Testis (tissue), 3 donors: ENCODE measurements around the gene MRLN. TPM values are rescaled to one million over a fixed set of nuclear protein-coding genes. Genes with fewer than 3 reads are reported as not detected.

Experiments used
- DNase-seq: peaks from one replicate; pipeline ENCODE4 v3.0.0-alpha.2; 2019
- H3K27ac ChIP-seq, 2 donors: fragments of 200-600 bp; sonication (generic); one replicate each; pipeline ENCODE4 v1.5.1; 2019
- H3K27me3 ChIP-seq: fragments of 200-600 bp; sonication (generic); one replicate; pipeline ENCODE4 v1.5.1; 2019
- H3K36me3 ChIP-seq: fragments of 200-600 bp; sonication (generic); one replicate; pipeline ENCODE4 v1.5.1; 2017; ENCODE audit warnings: low read depth; ENCODE audit errors: missing control alignments
- H3K4me1 ChIP-seq: fragments of 200-600 bp; sonication (generic); one replicate; pipeline ENCODE4 v1.5.1; 2019
- H3K4me3 ChIP-seq, 2 donors: fragments of 200-600 bp; sonication (generic); one replicate each; pipeline ENCODE4 v1.5.1; 2017 to 2019
- H3K9me3 ChIP-seq: fragments of 200-600 bp; sonication (generic); one replicate; pipeline ENCODE4 v1.5.1; 2017
- POLR2A ChIP-seq: fragments of 450-650 bp; IDR thresholded peaks from one replicate; pipeline ENCODE4 v1.6.1; 2017; ENCODE audit warnings: antibody characterized with exemption, mild to moderate bottlenecking, moderate library complexity
- WGBS, 2 donors: methylation state at CpG; one replicate each; pipeline ENCODE4 v1.1.5; 2018; 5-methylcytosine and 5-hydroxymethylcytosine counted together
- intact Hi-C: fragments of 100-400 bp; cut with DNase I; formaldehyde crosslinking; loops from one replicate; pipeline ENCODE4 v1.15.1; 2023; ENCODE audit warnings: low total_unique reads
- polyA plus RNA-seq: library from polyadenylated mRNA; stranded (reverse); fragments of 350-450 nt; fragmentation: Illumina TruSeq; extraction: RNeasy Lipid Tissue Mini Kit (QIAGEN cat#74804); gene quantifications from one replicate; pipeline ENCODE4 v1.2.3, GENCODE V29; 2014; ENCODE audit warnings: low read depth, low replicate concordance; ENCODE audit not compliant: insufficient read depth
- total RNA-seq, 2 donors: library from RNA; depleted of rRNA; stranded (reverse); fragments of >200 nt; gene quantifications; one replicate each; pipeline ENCODE4 v1.2.3, GENCODE V29; 2016
- TF ChIP-seq, protein P1 (sequence below), 3 experiments: fragments of 450-650 bp in 2 of 3; fragments of 200-600 bp in 1 of 3; sonication (generic) in 1 of 3; IDR thresholded peaks; one replicate each; pipeline ENCODE4 v1.5.1; 2016 to 2019; ENCODE audit warnings: antibody characterized with exemption in 3 of 3, mild to moderate bottlenecking in 2 of 3, moderate library complexity in 1 of 3

The MRLN gene
- total and polyA plus RNA-seq, 3 donors from 2014 or later = 1.4 TPM; not detected in 2

DNA sequence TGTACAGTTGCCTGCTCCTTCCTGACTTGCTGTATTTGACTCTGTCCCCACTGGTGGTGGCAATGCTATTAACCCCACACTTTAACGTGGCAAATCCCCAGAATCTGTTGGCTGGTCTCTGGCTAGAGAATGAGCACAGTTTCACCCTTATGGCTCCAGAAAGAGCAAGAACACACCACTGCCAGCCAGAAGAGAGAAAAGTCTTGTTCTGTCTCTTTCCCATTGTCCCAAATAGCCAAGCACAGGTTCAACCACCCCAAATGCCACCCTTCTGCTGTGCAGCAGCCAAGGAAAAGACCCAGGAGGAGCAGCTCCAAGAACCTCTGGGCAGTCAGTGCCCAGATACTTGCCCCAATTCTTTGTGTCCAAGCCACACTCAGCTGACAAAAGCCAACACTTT is 54.9 kb downstream of the MRLN start:
- no peaks in the 10 kb centered on the region for H3K9me3 ChIP-seq
- no peaks in the 10 kb centered on the region for H3K27me3 ChIP-seq
- no peak for TF ChIP-seq POLR2A
- TF ChIP-seq, protein P1, sequence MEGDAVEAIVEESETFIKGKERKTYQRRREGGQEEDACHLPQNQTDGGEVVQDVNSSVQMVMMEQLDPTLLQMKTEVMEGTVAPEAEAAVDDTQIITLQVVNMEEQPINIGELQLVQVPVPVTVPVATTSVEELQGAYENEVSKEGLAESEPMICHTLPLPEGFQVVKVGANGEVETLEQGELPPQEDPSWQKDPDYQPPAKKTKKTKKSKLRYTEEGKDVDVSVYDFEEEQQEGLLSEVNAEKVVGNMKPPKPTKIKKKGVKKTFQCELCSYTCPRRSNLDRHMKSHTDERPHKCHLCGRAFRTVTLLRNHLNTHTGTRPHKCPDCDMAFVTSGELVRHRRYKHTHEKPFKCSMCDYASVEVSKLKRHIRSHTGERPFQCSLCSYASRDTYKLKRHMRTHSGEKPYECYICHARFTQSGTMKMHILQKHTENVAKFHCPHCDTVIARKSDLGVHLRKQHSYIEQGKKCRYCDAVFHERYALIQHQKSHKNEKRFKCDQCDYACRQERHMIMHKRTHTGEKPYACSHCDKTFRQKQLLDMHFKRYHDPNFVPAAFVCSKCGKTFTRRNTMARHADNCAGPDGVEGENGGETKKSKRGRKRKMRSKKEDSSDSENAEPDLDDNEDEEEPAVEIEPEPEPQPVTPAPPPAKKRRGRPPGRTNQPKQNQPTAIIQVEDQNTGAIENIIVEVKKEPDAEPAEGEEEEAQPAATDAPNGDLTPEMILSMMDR (IDR thresholded peaks at IDR 0.05) = no peak
- no peaks in the 10 kb centered on the region for H3K4me1 ChIP-seq
- 36 to 71% methylated on average over 1 of the region's 1 CpG for WGBS, 2 donors
- H3K27ac ChIP-seq = no peak overlapping the region
- H3K36me3 ChIP-seq = no peaks in the 10 kb centered on the region
- DNase-seq = no peak
- intact Hi-C loops = no loop called here
- no peak overlapping the region for H3K4me3 ChIP-seq

DNA sequence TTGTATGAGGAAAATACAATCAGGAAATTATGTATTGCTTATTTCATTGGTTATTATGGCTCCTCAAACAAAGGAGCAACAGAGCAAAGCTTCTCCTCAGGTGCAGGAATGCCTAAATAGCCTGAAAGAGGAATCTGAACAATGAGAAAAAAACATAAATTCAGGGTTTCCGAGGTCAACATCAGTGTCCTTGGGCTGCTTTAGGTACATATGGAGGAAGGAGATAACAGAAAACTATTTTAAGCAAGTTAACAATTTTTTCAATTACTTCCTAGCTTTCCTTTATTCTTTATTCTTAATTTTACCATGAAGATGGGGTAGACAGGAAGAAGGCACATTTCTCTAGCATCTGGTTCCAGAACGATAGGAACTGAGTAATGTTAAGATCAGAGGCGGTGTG is 57.6 kb downstream of the MRLN start:
- H3K27ac ChIP-seq = no peak overlapping the region
- DNase-seq = no peak
- no peak overlapping the region for H3K4me3 ChIP-seq
- WGBS, 2 donors = 40 to 48% methylated on average over 3 of the region's 3 CpGs
- intact Hi-C loops = no loop called here
- no peaks in the 10 kb centered on the region for H3K36me3 ChIP-seq
- no peaks in the 10 kb centered on the region for H3K27me3 ChIP-seq
- no peaks in the 10 kb centered on the region for H3K9me3 ChIP-seq
- TF ChIP-seq POLR2A = no peak
- TF ChIP-seq, protein P1 (IDR thresholded peaks at IDR 0.05) = no peak
- no peaks in the 10 kb centered on the region for H3K4me1 ChIP-seq

DNA sequence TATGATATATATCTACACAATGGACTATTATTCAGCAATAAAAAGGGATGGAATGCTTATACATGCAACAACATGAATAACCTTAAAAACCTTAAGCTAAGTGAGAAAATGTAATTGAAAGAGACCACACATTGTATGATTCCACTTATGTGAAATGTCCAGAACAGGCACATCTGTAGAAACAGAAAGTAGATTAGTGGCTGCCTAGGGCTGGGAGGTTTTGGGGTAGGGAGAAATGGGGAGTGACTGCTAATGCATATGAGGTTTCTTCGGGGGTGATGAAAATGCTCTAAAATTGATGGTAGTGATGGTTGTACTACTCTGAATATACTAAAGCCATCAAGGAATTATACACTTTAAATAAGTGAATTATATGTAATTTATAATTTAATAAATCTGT is 58.3 kb downstream of the MRLN start:
- no peaks in the 10 kb centered on the region for H3K27me3 ChIP-seq
- H3K27ac ChIP-seq = no peak overlapping the region
- H3K9me3 ChIP-seq = no peaks in the 10 kb centered on the region
- 68 to 85% methylated on average over 1 of the region's 1 CpG for WGBS, 2 donors
- no peaks in the 10 kb centered on the region for H3K36me3 ChIP-seq
- no peaks in the 10 kb centered on the region for H3K4me1 ChIP-seq
- intact Hi-C loops = no loop called here
- no peak overlapping the region for H3K4me3 ChIP-seq
- TF ChIP-seq POLR2A = no peak
- TF ChIP-seq, protein P1 (IDR thresholded peaks at IDR 0.05) = no peak
- no peak for DNase-seq

DNA sequence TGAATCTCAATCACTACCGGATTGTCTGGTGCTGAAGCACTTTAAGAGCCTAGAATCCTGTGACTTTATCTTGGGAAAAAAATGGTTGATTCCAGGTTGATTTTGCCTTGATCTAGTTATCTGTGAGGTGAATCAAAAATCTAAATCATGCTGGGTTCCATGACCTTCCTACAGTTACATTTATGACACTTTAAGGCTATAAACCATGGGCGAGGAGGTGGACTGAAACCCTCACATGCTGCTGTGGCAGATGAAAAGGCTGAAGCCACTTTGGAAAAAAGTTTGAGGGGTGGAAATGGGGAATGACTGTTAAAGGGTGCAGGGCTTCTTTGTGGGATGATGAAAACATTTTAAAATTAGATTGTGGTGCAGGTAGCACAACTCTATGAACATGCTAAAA is 61.1 kb downstream of the MRLN start:
- no peaks in the 10 kb centered on the region for H3K4me1 ChIP-seq
- no peaks in the 10 kb centered on the region for H3K9me3 ChIP-seq
- no peak for TF ChIP-seq POLR2A
- TF ChIP-seq, protein P1 (IDR thresholded peaks at IDR 0.05) = no peak
- H3K27ac ChIP-seq = no peak overlapping the region
- no peaks in the 10 kb centered on the region for H3K27me3 ChIP-seq
- intact Hi-C loops = no loop called here
- no peaks in the 10 kb centered on the region for H3K36me3 ChIP-seq
- no peak overlapping the region for H3K4me3 ChIP-seq
- WGBS, 2 donors = 85 to 92% methylated on average over 2 of the region's 2 CpGs
- DNase-seq = no peak

DNA sequence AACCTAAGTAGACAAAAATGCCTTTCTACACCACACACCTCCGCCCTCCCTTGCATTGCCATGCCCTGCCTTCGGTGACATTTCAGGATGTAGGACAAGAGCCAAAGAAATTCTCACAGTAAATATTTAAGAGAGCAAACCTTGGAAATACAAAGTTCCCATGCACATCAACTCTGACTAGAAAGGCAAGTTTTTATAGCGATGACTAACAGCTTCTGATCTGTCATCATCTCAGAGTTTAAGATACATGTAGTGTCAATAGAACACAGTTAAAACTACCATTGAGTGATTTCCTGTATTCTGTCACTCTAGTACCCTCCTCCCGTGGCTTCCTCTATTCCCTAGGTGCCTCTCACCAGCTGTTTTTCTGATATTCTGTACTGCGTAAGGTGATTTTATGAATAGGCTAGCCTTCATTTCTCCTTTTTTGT is 64.3 kb downstream of the MRLN start:
- TF ChIP-seq, protein P1 (IDR thresholded peaks at IDR 0.05) = no peak
- TF ChIP-seq POLR2A = no peak
- no peaks in the 10 kb centered on the region for H3K4me1 ChIP-seq
- WGBS, 2 donors = 65 to 83% methylated on average over 5 of the region's 5 CpGs
- H3K9me3 ChIP-seq = no peaks in the 10 kb centered on the region
- intact Hi-C loops = no loop called here
- H3K27me3 ChIP-seq = no peaks in the 10 kb centered on the region
- DNase-seq = no peak
- no peak overlapping the region for H3K4me3 ChIP-seq
- no peak overlapping the region for H3K27ac ChIP-seq
- no peaks in the 10 kb centered on the region for H3K36me3 ChIP-seq
